H9 (cell line): ENCODE results near the gene MEP1B. TPM values are rescaled to one million over a fixed set of nuclear protein-coding genes. Genes with fewer than 3 reads are reported as not detected.

Source experiments
- DNase-seq: peaks from one replicate; pipeline ENCODE4 v3.0.0-alpha.2; 2017
- H2AFZ ChIP-seq: one replicate; pipeline ENCODE4 v1.6.1; 2013; ENCODE audit warnings: mild to moderate bottlenecking, low read length, control low read depth, moderate library complexity
- H2AK5ac ChIP-seq: 2 replicates; pipeline ENCODE4 v1.6.1; 2013; ENCODE audit warnings: low read length, control low read depth, mixed read lengths; ENCODE audit not compliant: insufficient read length
- H2BK120ac ChIP-seq: one replicate; pipeline ENCODE4 v1.6.1; 2013; ENCODE audit warnings: low read depth, mild to moderate bottlenecking, low read length, control low read depth, inconsistent platforms; ENCODE audit not compliant: poor library complexity, severe bottlenecking
- H2BK12ac ChIP-seq: 2 replicates; pipeline ENCODE4 v1.6.1; 2013; ENCODE audit warnings: low read length, control low read depth, mixed read lengths, low read depth; ENCODE audit not compliant: insufficient read length
- H2BK15ac ChIP-seq: 2 replicates; pipeline ENCODE4 v1.6.1; 2013; ENCODE audit warnings: low read depth, low read length, control low read depth
- H2BK20ac ChIP-seq: one replicate; pipeline ENCODE4 v1.6.1; 2013; ENCODE audit warnings: low read depth, mild to moderate bottlenecking, low read length, control low read depth, inconsistent platforms; ENCODE audit not compliant: poor library complexity, severe bottlenecking
- H2BK5ac ChIP-seq: 2 replicates; pipeline ENCODE4 v1.6.1; 2013; ENCODE audit warnings: low read length, control low read depth, mixed read lengths; ENCODE audit not compliant: insufficient read length
- H3K14ac ChIP-seq: 2 replicates; pipeline ENCODE4 v1.6.1; 2013; ENCODE audit warnings: low read length, control low read depth; ENCODE audit not compliant: insufficient read depth
- H3K18ac ChIP-seq: 2 replicates; pipeline ENCODE4 v1.6.1; 2013; ENCODE audit warnings: low read depth, mild to moderate bottlenecking, mixed read lengths, low read length, control low read depth; ENCODE audit not compliant: insufficient read length
- H3K23ac ChIP-seq: 2 replicates; pipeline ENCODE4 v1.6.1; 2013; ENCODE audit warnings: low read length, control low read depth, mixed read lengths, low read depth; ENCODE audit not compliant: insufficient read length
- H3K23me2 ChIP-seq: 2 replicates; pipeline ENCODE4 v1.6.1; 2013; ENCODE audit warnings: low read depth, mild to moderate bottlenecking, mixed read lengths, low read length, control low read depth; ENCODE audit not compliant: insufficient read length, poor library complexity, severe bottlenecking
- H3K27ac ChIP-seq: 2 replicates; pipeline ENCODE4 v1.5.1; 2013; ENCODE audit warnings: low read length, control low read depth, mixed read lengths, low read depth; ENCODE audit not compliant: insufficient read length
- H3K27me3 ChIP-seq: 2 replicates; pipeline ENCODE4 v1.6.1; 2013; ENCODE audit warnings: low read length, control low read depth, inconsistent platforms; ENCODE audit not compliant: insufficient read depth
- H3K4ac ChIP-seq: 2 replicates; pipeline ENCODE4 v1.6.1; 2013; ENCODE audit warnings: low read depth, mild to moderate bottlenecking, control low read depth, inconsistent platforms, low read length, moderate library complexity
- H3K4me1 ChIP-seq: 2 replicates; pipeline ENCODE4 v1.6.1; 2013; ENCODE audit warnings: low read length, control low read depth, inconsistent platforms; ENCODE audit not compliant: insufficient read depth
- H3K4me2 ChIP-seq: 2 replicates; pipeline ENCODE4 v1.6.1; 2013; ENCODE audit warnings: low read length, control low read depth, mixed read lengths; ENCODE audit not compliant: insufficient read length, insufficient read depth
- H3K56ac ChIP-seq: 2 replicates; pipeline ENCODE4 v1.6.1; 2013; ENCODE audit warnings: low read depth, mild to moderate bottlenecking, mixed read lengths, low read length, control low read depth; ENCODE audit not compliant: insufficient read length
- H3K79me1 ChIP-seq: 2 replicates; pipeline ENCODE4 v1.6.1; 2013; ENCODE audit warnings: low read depth, mild to moderate bottlenecking, moderate library complexity, low read length, control low read depth, inconsistent platforms; ENCODE audit not compliant: insufficient read depth, poor library complexity, severe bottlenecking
- H3K79me2 ChIP-seq: 2 replicates; pipeline ENCODE4 v1.6.1; 2013; ENCODE audit warnings: low read length, control low read depth, inconsistent platforms; ENCODE audit not compliant: insufficient read depth
- H3K9ac ChIP-seq: 2 replicates; pipeline ENCODE4 v1.6.1; 2013; ENCODE audit warnings: low read length, control low read depth, mixed read lengths; ENCODE audit not compliant: insufficient read length; ENCODE audit errors: extremely low read depth
- H3K9me3 ChIP-seq: one replicate; pipeline ENCODE4 v1.6.1; 2013; ENCODE audit warnings: low read depth, low read length, inconsistent platforms; ENCODE audit not compliant: control insufficient read depth
- H3T11ph ChIP-seq: one replicate; pipeline ENCODE4 v1.6.1; 2013; ENCODE audit warnings: mild to moderate bottlenecking, low read length, control low read depth, inconsistent platforms
- H4K20me1 ChIP-seq: one replicate; pipeline ENCODE4 v1.6.1; 2013; ENCODE audit not compliant: control insufficient read depth, insufficient read length, insufficient read depth
- H4K5ac ChIP-seq: 2 replicates; pipeline ENCODE4 v1.6.1; 2013; ENCODE audit warnings: low read depth, mild to moderate bottlenecking, mixed read lengths, low read length, control low read depth; ENCODE audit not compliant: insufficient read length
- H4K8ac ChIP-seq: replicated peaks from 2 replicates; pipeline ENCODE4 v1.6.1; 2013; ENCODE audit warnings: low read length, control low read depth, mixed read lengths, low read depth; ENCODE audit not compliant: insufficient read length
- H4K91ac ChIP-seq: 2 replicates; pipeline ENCODE4 v1.6.1; 2013; ENCODE audit warnings: low read depth, mild to moderate bottlenecking, moderate library complexity, mixed read lengths, low read length, control low read depth; ENCODE audit not compliant: insufficient read length
- H3K27ac Mint-ChIP-seq, 3 experiments: 2 replicates in 2 of 3; 3 replicates in 1 of 3; pipeline ENCODE4 v1.8.0; 2020 to 2021; ENCODE audit warnings: mixed read lengths in 3 of 3, mild to moderate bottlenecking in 1 of 3, moderate library complexity in 1 of 3
- H3K27me3 Mint-ChIP-seq: 2 replicates; pipeline ENCODE4 v1.8.0; 2021; ENCODE audit warnings: low read depth, mild to moderate bottlenecking, moderate library complexity, mixed read lengths
- H3K36me3 Mint-ChIP-seq, 3 experiments: 2 replicates in 2 of 3; 3 replicates in 1 of 3; pipeline ENCODE4 v1.8.0; 2020 to 2021; ENCODE audit warnings: low read depth in 3 of 3, mixed read lengths in 3 of 3; ENCODE audit not compliant: insufficient read depth in 1 of 3
- H3K4me1 Mint-ChIP-seq, 2 experiments: 2 replicates each; pipeline ENCODE4 v1.8.0; 2020; ENCODE audit warnings: mixed read lengths in 2 of 2
- H3K4me3 Mint-ChIP-seq, 2 experiments: 2 replicates in 1 of 2; 3 replicates in 1 of 2; pipeline ENCODE4 v1.8.0; 2020 to 2021; ENCODE audit warnings: mild to moderate bottlenecking in 2 of 2, mixed read lengths in 2 of 2, moderate library complexity in 1 of 2
- H3K9me3 Mint-ChIP-seq, 2 experiments: 2 replicates in 1 of 2; 3 replicates in 1 of 2; pipeline ENCODE4 v1.8.0; 2020; ENCODE audit warnings: mild to moderate bottlenecking in 2 of 2, mixed read lengths in 2 of 2, moderate library complexity in 1 of 2
- CTCF ChIP-seq: fragments of 200-600 bp; sonication (generic); conservative IDR thresholded peaks from 3 replicates; pipeline ENCODE4 v1.8.0; 2021; ENCODE audit warnings: antibody characterized with exemption, mild to moderate bottlenecking
- WGBS: extraction: QIAGEN DNeasy Blood & Tissue Kit; methylation state at CpG from one replicate; pipeline ENCODE4 v1.1.7; 2013; ENCODE audit warnings: missing lambda C conversion rate, low lambda C conversion rate, mixed read lengths; ENCODE audit not compliant: insufficient read length; ENCODE audit errors: extremely low coverage; 5-methylcytosine and 5-hydroxymethylcytosine counted together
- total RNA-seq: library from RNA; stranded (reverse); gene quantifications from 2 replicates; pipeline ENCODE4 v1.2.1, GENCODE V29; 2021

The MEP1B gene
- total RNA-seq, 1 experiment from 2014 or later, result not detected

- Histone ChIP-seq H2BK12ac (no peak overlapping the region), H2BK5ac (no peak overlapping the region), H4K5ac (no peak overlapping the region), H3T11ph (no peak overlapping the region), H3K18ac (no peak overlapping the region), H3K9ac (no peak overlapping the region), H2BK15ac (no peak overlapping the region), H3K79me2 (no peaks in the 10 kb centered on the region), H2AFZ (no peak overlapping the region), H3K4ac (no peak overlapping the region), H4K8ac (no peak overlapping the region), H2AK5ac (no peak overlapping the region), H3K23ac (no peak overlapping the region), H3K23me2 (no peaks in the 10 kb centered on the region), H3K27ac (no peak overlapping the region), H3K9me3 (no peaks in the 10 kb centered on the region), H3K14ac (no peak overlapping the region), H3K4me2 (no peak overlapping the region), H3K79me1 (no peaks in the 10 kb centered on the region), H3K56ac (no peak overlapping the region), H2BK20ac (no peak overlapping the region), H4K20me1 (no peaks in the 10 kb centered on the region), H4K91ac (no peak overlapping the region), H2BK120ac (no peak overlapping the region), H3K27me3 (no peaks in the 10 kb centered on the region), H3K4me1 (no peaks in the 10 kb centered on the region)
- Mint-ChIP-seq H3K4me1 (peaks cover 3% of the 10 kb centered on the region in 2 experiments; a peak in 3 of 4 replicates), H3K27ac (no peak overlapping the region), H3K36me3 (peaks cover 0 to 2% (median 0%) of the 10 kb centered on the region in 3 experiments; a peak in 2 of 7 replicates), H3K9me3 (no peaks in the 10 kb centered on the region; a peak in 1 of 5 replicates), H3K27me3 (no peaks in the 10 kb centered on the region; the same call in 1 of the 2 replicates), H3K4me3 (no peak overlapping the region)
- WGBS, result no CpG with 5 or more reads among the region's 3 CpGs
- DNase-seq, result no peak
- TF ChIP-seq CTCF, result no peak
These were observed 21.7 kb upstream of the MEP1B start for GRCh38 chr18:32167980-32168730.
